HepG2 (cell line): Measurements from ENCODE around the gene FAH. TPM values are rescaled to one million over a fixed set of nuclear protein-coding genes. Genes with fewer than 3 reads are reported as not detected.

Source experiments
- DMAP1 ChIP-seq: IDR thresholded peaks from 2 replicates; pipeline ENCODE4 v1.6.1; 2016
- EEA1 ChIP-seq: sonication (generic); formaldehyde crosslinking; IDR thresholded peaks from 2 replicates; pipeline ENCODE4 v1.5.1; 2020; ENCODE audit warnings: mild to moderate bottlenecking, missing genetic modification reagents, borderline replicate concordance
- GABPB1 ChIP-seq: IDR thresholded peaks from 2 replicates; pipeline ENCODE4 v1.6.1; 2016; ENCODE audit warnings: mild to moderate bottlenecking, missing genetic modification reagents, moderate library complexity, missing compliant biosample characterization
- MXI1 ChIP-seq: IDR thresholded peaks from 3 replicates; pipeline ENCODE4 v1.6.1; 2012; ENCODE audit warnings: low read depth, low read length, inconsistent platforms, borderline replicate concordance
- SALL1 ChIP-seq: sonication (generic); formaldehyde crosslinking; IDR thresholded peaks from 2 replicates; pipeline ENCODE4 v1.8.0; 2022; ENCODE audit warnings: mild to moderate bottlenecking, missing genetic modification reagents
- SOX13 ChIP-seq, 3 experiments: fragments of 450-650 bp in 1 of 3; sonication (generic) in 1 of 3; formaldehyde crosslinking in 1 of 3; IDR thresholded peaks in 2 of 3; conservative IDR thresholded peaks in 1 of 3; 2 replicates each; pipeline versions ENCODE4 v1.5.0 to v1.6.1; 2016 to 2020; ENCODE audit warnings: antibody characterized with exemption in 1 of 3, mild to moderate bottlenecking in 1 of 3, missing compliant biosample characterization in 1 of 3, missing genetic modification reagents in 1 of 3, moderate library complexity in 1 of 3
- SOX5 ChIP-seq: IDR thresholded peaks from 2 replicates; pipeline ENCODE4 v1.6.1; 2016; ENCODE audit warnings: borderline replicate concordance
- SPEN ChIP-seq: sonication (generic); formaldehyde crosslinking; IDR thresholded peaks from 2 replicates; pipeline ENCODE4 v1.5.1; 2020; ENCODE audit warnings: low read depth, mild to moderate bottlenecking, missing genetic modification reagents
- STAG1 ChIP-seq: sonication (generic); formaldehyde crosslinking; IDR thresholded peaks from 2 replicates; pipeline ENCODE4 v1.4.0; 2020; ENCODE audit warnings: missing genetic modification reagents
- XRCC5 ChIP-seq: fragments of 200-400 bp; formaldehyde crosslinking; optimal IDR thresholded peaks from 2 replicates; pipeline ENCODE3; 2017; ENCODE audit warnings: mild to moderate bottlenecking, low read length
- ZKSCAN8 ChIP-seq: IDR thresholded peaks from 2 replicates; pipeline ENCODE4 v1.6.1; 2016; ENCODE audit warnings: borderline replicate concordance, missing genetic modification reagents, missing compliant biosample characterization
- ZNF644 ChIP-seq: IDR thresholded peaks from 2 replicates; pipeline ENCODE4 v1.6.1; 2016; ENCODE audit warnings: low read depth
- ZNF710 ChIP-seq: sonication (generic); formaldehyde crosslinking; IDR thresholded peaks from 2 replicates; pipeline ENCODE4 v1.5.0; 2020; ENCODE audit warnings: mild to moderate bottlenecking, missing genetic modification reagents, borderline replicate concordance
- ZNF746 ChIP-seq: sonication (generic); formaldehyde crosslinking; IDR thresholded peaks from 2 replicates; pipeline ENCODE4 v1.8.0; 2022; ENCODE audit warnings: mild to moderate bottlenecking, missing genetic modification reagents
- ZSCAN22 ChIP-seq: sonication (generic); formaldehyde crosslinking; IDR thresholded peaks from 2 replicates; pipeline ENCODE4 v1.4.0; 2020; ENCODE audit warnings: mild to moderate bottlenecking, missing genetic modification reagents
- polyA plus RNA-seq, 8 experiments: library from polyadenylated mRNA; depleted of rRNA in 3 of 8; stranded (reverse) in 7 of 8; unstranded in 1 of 8; fragments of >200 nt; fragmentation: Illumina TruSeq in 4 of 8; extraction: Trizol in 4 of 8; gene quantifications; 2 replicates each; pipeline versions ENCODE4 v1.2.1 to v1.2.3, GENCODE V29; 2011 to 2016; ENCODE audit warnings: low read depth in 4 of 8, missing spikeins in 1 of 8, mixed read lengths in 1 of 8; ENCODE audit not compliant: insufficient read depth in 1 of 8
- total RNA-seq, 5 experiments: library from RNA; depleted of rRNA; stranded (reverse); fragments of >200 nt; fragmentation: Illumina TruSeq; extraction: Trizol; gene quantifications; 2 replicates each; pipeline ENCODE4 v1.2.3, GENCODE V29; 2016; ENCODE audit warnings: low read depth in 1 of 5
- TF ChIP-seq, protein P1 (sequence below): sonication (generic); formaldehyde crosslinking; conservative IDR thresholded peaks from 2 replicates; pipeline ENCODE4 v1.4.0; 2020; ENCODE audit warnings: mild to moderate bottlenecking, missing genetic modification reagents, moderate library complexity
- TF ChIP-seq, protein P2 (sequence below): sonication (generic); formaldehyde crosslinking; IDR thresholded peaks from 2 replicates; pipeline ENCODE4 v1.4.0; 2020; ENCODE audit warnings: missing genetic modification reagents
- TF ChIP-seq, protein P3 (sequence below): IDR thresholded peaks from 2 replicates; pipeline ENCODE4 v1.6.1; 2016; ENCODE audit warnings: mild to moderate bottlenecking
- TF ChIP-seq, protein P4 (sequence below): IDR thresholded peaks from 2 replicates; pipeline ENCODE4 v1.6.1; 2018; ENCODE audit warnings: missing genetic modification reagents, mild to moderate bottlenecking, missing compliant biosample characterization

Gene FAH
- total and polyA plus RNA-seq, 2 of the 13 experiments (the other 11 are each of a cell fraction or from before 2014, with no cell fraction given), result 36.6 to 75.0 TPM

DNA sequence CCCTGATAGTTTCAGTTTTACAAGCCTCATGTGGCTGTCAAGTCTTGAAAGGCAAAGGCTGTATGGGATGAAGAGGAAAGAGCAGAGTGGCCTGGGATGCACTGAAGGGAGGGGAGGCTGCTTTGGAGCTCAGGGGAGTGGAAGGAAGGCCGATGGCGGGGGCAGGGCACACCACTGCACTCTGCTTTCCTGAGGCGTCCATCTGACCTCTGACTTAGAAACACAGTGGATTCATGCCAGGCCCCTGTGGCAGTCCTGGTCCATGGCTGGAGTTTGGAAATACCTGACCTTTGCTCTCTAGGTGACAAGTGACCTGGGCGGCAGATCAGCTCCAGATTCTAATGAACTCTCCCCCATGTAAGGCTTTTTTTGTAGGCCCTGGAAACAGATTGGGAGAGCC lies 19.0 kb downstream of the FAH start (continued):
- TF ChIP-seq ZNF710 (peak; percentile 52; the same call in 1 of the 2 replicates), EEA1 (CRISPR knock-in tag) (no peak), SALL1 (peak; percentile 95), GABPB1 (CRISPR knock-in tag) (peak; percentile 39; the same call in 1 of the 2 replicates), SPEN (CRISPR knock-in tag) (peak; percentile 67), MXI1 (peak; percentile 17; the same call in 1 of the 3 replicates), DMAP1 (CRISPR knock-in tag) (no peak), STAG1 (CRISPR knock-in tag) (peak; percentile 36; the same call in 1 of the 2 replicates), SOX13 (IDR thresholded peaks at IDR 0.05) (no peak), SOX13 (CRISPR knock-in tag; conservative IDR thresholded peaks at IDR 0.05 in 1 of 2, IDR thresholded peaks at IDR 0.05 in 1 of 2) (peak in 1 of 2 experiments; percentile 54; a peak in 1 of 4 replicates), SOX5 (peak; percentile 69), XRCC5 (peak; percentile 75), ZNF644 (CRISPR knock-in tag) (peak; percentile 61; the same call in 1 of the 2 replicates), ZNF746 (CRISPR knock-in tag) (0 out of 2 replicates have a peak, but pooled peaks have one; percentile 49), ZKSCAN8 (peak; percentile 35; the same call in 1 of the 2 replicates), ZSCAN22 (CRISPR knock-in tag) (peak; percentile 92)
- TF ChIP-seq, protein P1, sequence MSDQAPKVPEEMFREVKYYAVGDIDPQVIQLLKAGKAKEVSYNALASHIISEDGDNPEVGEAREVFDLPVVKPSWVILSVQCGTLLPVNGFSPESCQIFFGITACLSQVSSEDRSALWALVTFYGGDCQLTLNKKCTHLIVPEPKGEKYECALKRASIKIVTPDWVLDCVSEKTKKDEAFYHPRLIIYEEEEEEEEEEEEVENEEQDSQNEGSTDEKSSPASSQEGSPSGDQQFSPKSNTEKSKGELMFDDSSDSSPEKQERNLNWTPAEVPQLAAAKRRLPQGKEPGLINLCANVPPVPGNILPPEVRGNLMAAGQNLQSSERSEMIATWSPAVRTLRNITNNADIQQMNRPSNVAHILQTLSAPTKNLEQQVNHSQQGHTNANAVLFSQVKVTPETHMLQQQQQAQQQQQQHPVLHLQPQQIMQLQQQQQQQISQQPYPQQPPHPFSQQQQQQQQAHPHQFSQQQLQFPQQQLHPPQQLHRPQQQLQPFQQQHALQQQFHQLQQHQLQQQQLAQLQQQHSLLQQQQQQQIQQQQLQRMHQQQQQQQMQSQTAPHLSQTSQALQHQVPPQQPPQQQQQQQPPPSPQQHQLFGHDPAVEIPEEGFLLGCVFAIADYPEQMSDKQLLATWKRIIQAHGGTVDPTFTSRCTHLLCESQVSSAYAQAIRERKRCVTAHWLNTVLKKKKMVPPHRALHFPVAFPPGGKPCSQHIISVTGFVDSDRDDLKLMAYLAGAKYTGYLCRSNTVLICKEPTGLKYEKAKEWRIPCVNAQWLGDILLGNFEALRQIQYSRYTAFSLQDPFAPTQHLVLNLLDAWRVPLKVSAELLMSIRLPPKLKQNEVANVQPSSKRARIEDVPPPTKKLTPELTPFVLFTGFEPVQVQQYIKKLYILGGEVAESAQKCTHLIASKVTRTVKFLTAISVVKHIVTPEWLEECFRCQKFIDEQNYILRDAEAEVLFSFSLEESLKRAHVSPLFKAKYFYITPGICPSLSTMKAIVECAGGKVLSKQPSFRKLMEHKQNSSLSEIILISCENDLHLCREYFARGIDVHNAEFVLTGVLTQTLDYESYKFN, result peak; percentile 89
- TF ChIP-seq, protein P2, sequence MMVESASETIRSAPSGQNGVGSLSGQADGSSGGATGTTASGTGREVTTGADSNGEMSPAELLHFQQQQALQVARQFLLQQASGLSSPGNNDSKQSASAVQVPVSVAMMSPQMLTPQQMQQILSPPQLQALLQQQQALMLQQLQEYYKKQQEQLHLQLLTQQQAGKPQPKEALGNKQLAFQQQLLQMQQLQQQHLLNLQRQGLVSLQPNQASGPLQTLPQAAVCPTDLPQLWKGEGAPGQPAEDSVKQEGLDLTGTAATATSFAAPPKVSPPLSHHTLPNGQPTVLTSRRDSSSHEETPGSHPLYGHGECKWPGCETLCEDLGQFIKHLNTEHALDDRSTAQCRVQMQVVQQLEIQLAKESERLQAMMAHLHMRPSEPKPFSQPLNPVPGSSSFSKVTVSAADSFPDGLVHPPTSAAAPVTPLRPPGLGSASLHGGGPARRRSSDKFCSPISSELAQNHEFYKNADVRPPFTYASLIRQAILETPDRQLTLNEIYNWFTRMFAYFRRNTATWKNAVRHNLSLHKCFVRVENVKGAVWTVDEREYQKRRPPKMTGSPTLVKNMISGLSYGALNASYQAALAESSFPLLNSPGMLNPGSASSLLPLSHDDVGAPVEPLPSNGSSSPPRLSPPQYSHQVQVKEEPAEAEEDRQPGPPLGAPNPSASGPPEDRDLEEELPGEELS (CRISPR knock-in tag), result peak; percentile 52; the same call in 1 of the 2 replicates
- TF ChIP-seq, protein P3, sequence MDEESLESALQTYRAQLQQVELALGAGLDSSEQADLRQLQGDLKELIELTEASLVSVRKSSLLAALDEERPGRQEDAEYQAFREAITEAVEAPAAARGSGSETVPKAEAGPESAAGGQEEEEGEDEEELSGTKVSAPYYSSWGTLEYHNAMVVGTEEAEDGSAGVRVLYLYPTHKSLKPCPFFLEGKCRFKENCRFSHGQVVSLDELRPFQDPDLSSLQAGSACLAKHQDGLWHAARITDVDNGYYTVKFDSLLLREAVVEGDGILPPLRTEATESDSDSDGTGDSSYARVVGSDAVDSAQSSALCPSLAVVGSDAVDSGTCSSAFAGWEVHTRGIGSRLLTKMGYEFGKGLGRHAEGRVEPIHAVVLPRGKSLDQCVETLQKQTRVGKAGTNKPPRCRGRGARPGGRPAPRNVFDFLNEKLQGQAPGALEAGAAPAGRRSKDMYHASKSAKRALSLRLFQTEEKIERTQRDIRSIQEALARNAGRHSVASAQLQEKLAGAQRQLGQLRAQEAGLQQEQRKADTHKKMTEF (CRISPR knock-in tag), result peak; percentile 60
- TF ChIP-seq, protein P4, sequence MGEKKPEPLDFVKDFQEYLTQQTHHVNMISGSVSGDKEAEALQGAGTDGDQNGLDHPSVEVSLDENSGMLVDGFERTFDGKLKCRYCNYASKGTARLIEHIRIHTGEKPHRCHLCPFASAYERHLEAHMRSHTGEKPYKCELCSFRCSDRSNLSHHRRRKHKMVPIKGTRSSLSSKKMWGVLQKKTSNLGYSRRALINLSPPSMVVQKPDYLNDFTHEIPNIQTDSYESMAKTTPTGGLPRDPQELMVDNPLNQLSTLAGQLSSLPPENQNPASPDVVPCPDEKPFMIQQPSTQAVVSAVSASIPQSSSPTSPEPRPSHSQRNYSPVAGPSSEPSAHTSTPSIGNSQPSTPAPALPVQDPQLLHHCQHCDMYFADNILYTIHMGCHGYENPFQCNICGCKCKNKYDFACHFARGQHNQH (CRISPR knock-in tag), result peak; percentile 65; the same call in 1 of the 2 replicates
